Activated CD8-positive, alpha-beta memory T cell treated with anti-CD3 and anti-CD28 coated beads, Interleukin-2, amount 10 ng/mL, durations not matched to agents 7 days and 5 days (primary cell): ENCODE data around the gene CCNA2. TPM values are rescaled to one million over a fixed set of nuclear protein-coding genes. Genes with fewer than 3 reads are reported as not detected.

Experiments
- ATAC-seq: fragments of 150-1000 bp; cut with Tn5 transposase; one replicate; pipeline ENCODE4 v1.10.0; 2021; ENCODE audit warnings: moderate library complexity
- CTCF ChIA-PET: fragments of 350-600 bp; sonication (Branson Sonifier 250); formaldehyde crosslinking; loops from one replicate; lab custom pipeline; 2021; ENCODE audit warnings: antibody characterized with exemption; lab: Charles Lee
- DNase-seq: peaks from one replicate; pipeline ENCODE4 v3.0.0-alpha.2; 2020
- H3K27ac Mint-ChIP-seq: one replicate; pipeline ENCODE4 v1.8.0; 2021; ENCODE audit warnings: mild to moderate bottlenecking, mixed read lengths
- H3K27me3 Mint-ChIP-seq: one replicate; pipeline ENCODE4 v1.8.0; 2021; ENCODE audit warnings: mixed read lengths
- H3K36me3 Mint-ChIP-seq: one replicate; pipeline ENCODE4 v1.8.0; 2021; ENCODE audit warnings: mild to moderate bottlenecking, mixed read lengths
- H3K4me1 Mint-ChIP-seq: one replicate; pipeline ENCODE4 v1.8.0; 2021; ENCODE audit warnings: mixed read lengths
- H3K4me3 Mint-ChIP-seq: one replicate; pipeline ENCODE4 v1.8.0; 2021; ENCODE audit warnings: mild to moderate bottlenecking, moderate library complexity, mixed read lengths
- H3K9me3 Mint-ChIP-seq: one replicate; pipeline ENCODE4 v1.8.0; 2022; ENCODE audit warnings: low read depth, mixed read lengths
- total RNA-seq, 2 experiments: library from RNA; stranded (reverse); gene quantifications; one replicate each; pipeline ENCODE4 v1.2.3, GENCODE V29; 2021

Gene CCNA2
- total RNA-seq = 100 to 1,000 TPM; 125 to 129 TPM

DNA sequence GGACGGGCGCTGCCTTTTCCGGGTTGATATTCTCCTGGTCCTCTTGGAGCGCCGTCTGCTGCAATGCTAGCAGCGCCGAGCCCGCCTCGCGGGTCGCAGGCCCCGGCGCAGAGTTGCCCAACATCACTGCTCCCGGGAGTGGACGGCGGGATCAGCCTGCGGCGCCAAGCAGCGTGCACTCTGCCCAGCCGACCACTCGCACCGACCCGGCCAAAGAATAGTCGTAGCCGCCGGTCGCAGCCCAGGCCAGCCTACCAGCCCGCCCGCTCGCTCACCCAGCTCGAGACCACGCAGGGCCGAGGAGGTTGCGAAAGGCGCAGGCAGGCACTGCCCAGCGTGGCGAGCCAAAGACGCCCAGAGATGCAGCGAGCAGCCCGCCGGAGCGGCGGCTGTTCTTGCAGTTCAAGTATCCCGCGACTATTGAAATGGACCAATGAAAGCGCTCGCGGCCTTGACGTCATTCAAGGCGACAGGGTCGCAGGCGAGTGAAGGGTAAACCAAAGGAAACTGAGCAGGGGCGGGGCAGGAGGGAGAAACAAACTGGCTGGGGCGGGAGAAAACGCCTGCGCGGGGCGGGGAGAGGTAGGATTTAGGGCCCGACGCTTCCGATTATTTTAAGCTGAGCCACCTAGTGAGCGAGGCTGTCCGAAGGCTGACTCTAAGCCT is at the start of gene CCNA2:
Gene CCNA2, minus strand, starts transcription at position 379 of the 666 bp plus-strand sequence. Its CDS starts 255 bp downstream, at position 124.
- H3K27me3 Mint-ChIP-seq = no peaks in the 10 kb centered on the region
- peak within 1 kb of the TSS; percentile 99 for H3K27ac Mint-ChIP-seq
- DNase-seq (peak; percentile 99), ATAC-seq (peak; percentile 95)
- peaks cover 34% of the 10 kb centered on the region for H3K4me1 Mint-ChIP-seq
- H3K36me3 Mint-ChIP-seq = peaks cover 44% of the 10 kb centered on the region
- CTCF ChIA-PET = interaction anchor here (1.0 to 2.9 kb wide), 6 partner anchors 12 to 117 kb away, joined by 3 to 10 read pairs (median 4); partner anchors contain the start of gene BBS7
- H3K4me3 Mint-ChIP-seq = peak within 1 kb of the TSS; percentile 99
- H3K9me3 Mint-ChIP-seq = no peaks in the 10 kb centered on the region

DNA sequence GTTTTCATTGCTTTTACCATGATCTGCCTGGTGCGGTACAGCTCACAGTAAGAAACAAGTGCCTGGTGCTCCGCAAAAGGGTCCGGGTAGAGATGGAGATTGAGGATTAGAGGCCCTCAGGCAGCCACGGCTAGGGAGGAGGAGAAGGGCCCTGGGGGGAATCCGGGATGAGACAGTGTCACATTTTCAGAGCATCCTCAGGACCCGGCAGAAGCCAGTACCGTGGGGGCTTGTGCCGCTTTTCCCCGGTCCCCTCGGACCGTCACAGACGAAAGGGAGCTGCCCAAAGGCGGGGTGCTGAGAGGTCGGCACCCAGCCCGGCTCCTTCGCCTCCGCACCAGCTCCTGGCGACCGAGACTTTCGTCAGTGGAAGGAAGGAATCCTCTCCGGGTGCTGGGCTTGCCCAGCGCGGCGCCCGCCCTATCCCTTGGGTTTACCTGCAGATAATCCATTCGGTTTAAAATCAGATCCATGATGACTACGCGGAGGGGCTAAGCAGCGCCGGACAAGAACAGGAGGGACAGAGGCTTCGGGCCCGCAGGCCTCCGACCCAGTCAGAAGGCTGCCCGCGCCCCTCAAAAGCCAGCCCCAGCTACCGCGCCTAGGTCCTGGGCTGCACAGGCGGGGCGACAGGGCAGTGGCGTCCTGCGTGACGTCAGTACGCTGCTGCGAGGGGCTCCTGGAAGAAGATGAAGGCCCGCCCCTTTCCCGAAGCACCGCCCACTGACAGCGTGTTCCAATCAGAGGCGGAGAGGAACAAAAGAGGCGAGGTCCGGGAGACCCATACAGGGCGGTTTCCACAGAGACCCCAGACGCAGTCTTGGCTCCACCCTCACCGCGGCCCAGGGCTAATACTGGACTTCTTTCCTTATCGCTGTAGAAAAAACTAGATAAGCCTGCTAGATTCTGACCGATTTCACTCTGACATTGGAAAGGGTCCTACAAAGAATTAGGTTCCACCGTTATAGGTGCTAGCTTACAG is 46.4 kb upstream of the CCNA2 start, which contains the start of gene BBS7:
Gene BBS7, minus strand, starts transcription at position 634 of the 982 bp plus-strand sequence. Its CDS starts 161 bp downstream, at position 473.
- Mint-ChIP-seq H3K4me1 (peaks cover 21% of the 10 kb centered on the region), H3K4me3 (peak within 1 kb of the TSS; percentile 91), H3K27ac (peak within 1 kb of the TSS; percentile 93), H3K9me3 (no peaks in the 10 kb centered on the region), H3K27me3 (peaks cover 23% of the 10 kb centered on the region), H3K36me3 (peaks cover 21% of the 10 kb centered on the region)
- ATAC-seq (peak; percentile 99), DNase-seq (peak; percentile 99)
- CTCF ChIA-PET = interaction anchor here (0.7 to 2.0 kb wide), 4 partner anchors 31 to 708 kb away, joined by 3 to 7 read pairs (median 5); partner anchors contain the start of gene CCNA2

DNA sequence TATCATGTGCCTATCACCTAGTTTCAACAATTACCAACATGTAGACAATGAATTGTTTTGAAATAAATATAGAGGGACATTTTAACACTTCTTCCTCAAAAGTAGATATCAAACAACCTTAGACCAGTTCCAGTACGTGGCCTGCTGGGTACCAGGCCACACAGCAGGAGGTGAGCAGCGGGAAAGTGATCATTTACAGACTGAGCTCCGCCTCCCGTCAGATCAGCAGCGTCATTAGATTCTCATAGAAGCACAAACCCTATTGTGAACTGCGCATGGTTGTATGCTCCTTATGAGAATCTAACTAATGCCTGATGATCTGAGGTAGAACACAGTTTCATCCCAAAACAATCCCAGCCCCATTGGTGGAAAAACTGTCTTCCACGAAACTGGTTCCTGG is 40.1 kb upstream of the CCNA2 start:
- DNase-seq (no peak), ATAC-seq (no peak)
- no peak overlapping the region for H3K27ac Mint-ChIP-seq
- peaks cover 29% of the 10 kb centered on the region for H3K36me3 Mint-ChIP-seq
- no peaks in the 10 kb centered on the region for H3K9me3 Mint-ChIP-seq
- no peaks in the 10 kb centered on the region for H3K27me3 Mint-ChIP-seq
- CTCF ChIA-PET = no interaction called here
- H3K4me1 Mint-ChIP-seq = peaks cover 6% of the 10 kb centered on the region
- no peak overlapping the region for H3K4me3 Mint-ChIP-seq

DNA sequence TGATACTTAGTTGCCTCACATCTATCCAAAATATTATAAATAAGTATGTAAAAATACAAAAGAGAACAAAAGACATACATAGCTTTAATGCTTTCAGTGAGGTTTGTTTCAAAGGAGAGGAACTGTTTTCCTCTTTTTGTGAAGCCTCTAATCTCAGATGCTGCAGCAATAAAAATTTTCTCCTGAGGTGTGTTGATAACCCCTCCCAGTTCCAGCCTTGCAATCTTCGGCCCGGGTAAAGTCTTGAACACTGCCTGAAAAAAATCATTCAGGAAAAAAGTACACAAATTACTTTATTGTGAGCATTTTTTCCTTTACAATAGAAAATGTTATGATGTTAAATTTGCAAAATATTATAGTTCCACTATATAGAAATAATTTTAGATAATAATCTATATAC is 37.7 kb upstream of the CCNA2 start:
- no peaks in the 10 kb centered on the region for H3K9me3 Mint-ChIP-seq
- no peak for ATAC-seq

DNA sequence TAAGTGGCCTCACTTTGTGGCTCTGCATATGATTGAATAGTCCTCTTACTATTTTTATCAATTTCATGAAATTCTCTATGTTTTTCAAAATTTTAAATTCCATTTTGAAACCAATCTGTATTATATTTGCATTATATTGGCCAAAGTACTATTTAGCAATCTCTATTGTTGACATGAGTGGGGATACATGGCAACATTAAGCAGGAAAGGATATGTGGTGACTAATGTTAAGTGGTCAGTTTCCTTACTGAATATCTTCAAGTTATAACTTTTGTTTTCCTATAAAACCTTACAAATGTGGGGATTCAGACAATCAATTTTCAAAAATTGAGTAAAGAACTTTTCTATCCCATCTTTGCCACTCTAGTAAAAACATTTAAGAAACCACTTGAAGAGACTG is 36.4 kb upstream of the CCNA2 start:
- CTCF ChIA-PET = no interaction called here
- no peak overlapping the region for H3K4me3 Mint-ChIP-seq
- no peaks in the 10 kb centered on the region for H3K27me3 Mint-ChIP-seq
- peaks cover 4% of the 10 kb centered on the region for H3K4me1 Mint-ChIP-seq
- no peak for DNase-seq
- H3K36me3 Mint-ChIP-seq = peaks cover 19% of the 10 kb centered on the region
- H3K9me3 Mint-ChIP-seq = no peaks in the 10 kb centered on the region
- no peak overlapping the region for H3K27ac Mint-ChIP-seq
- ATAC-seq = no peak

More for the DNA sequence above, 37.7 kb upstream of the CCNA2 start:
- DNase-seq = no peak
- peaks cover 4% of the 10 kb centered on the region for H3K4me1 Mint-ChIP-seq
- no peaks in the 10 kb centered on the region for H3K27me3 Mint-ChIP-seq
- H3K4me3 Mint-ChIP-seq = no peak overlapping the region
- peaks cover 25% of the 10 kb centered on the region for H3K36me3 Mint-ChIP-seq
- CTCF ChIA-PET = no interaction called here
- no peak overlapping the region for H3K27ac Mint-ChIP-seq

DNA sequence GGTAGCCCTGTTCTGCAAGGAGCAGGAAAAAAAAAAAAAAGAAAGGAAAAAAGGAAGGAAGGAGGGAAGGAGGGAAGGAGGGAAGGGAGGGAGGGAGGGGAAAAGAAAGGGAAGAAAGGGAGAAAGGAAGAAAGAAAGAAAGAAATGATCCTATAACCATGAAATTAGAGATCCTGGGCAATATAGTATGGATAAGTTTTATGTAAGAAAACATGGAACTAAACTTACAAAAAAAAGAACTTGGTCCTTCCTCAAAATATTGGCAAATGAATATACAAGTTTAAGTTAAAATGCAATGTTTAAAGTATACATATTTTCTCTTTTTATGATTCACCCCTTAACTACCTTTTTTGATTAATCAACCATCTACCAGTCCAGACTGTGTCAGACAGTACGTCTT is 27.7 kb upstream of the CCNA2 start:
- H3K36me3 Mint-ChIP-seq = peaks cover 16% of the 10 kb centered on the region
- H3K27me3 Mint-ChIP-seq = no peaks in the 10 kb centered on the region
- no peak overlapping the region for H3K27ac Mint-ChIP-seq
- H3K9me3 Mint-ChIP-seq = no peaks in the 10 kb centered on the region
- peaks cover 9% of the 10 kb centered on the region for H3K4me1 Mint-ChIP-seq
- CTCF ChIA-PET = no interaction called here
- ATAC-seq = no peak
- H3K4me3 Mint-ChIP-seq = no peak overlapping the region
- DNase-seq = no peak

DNA sequence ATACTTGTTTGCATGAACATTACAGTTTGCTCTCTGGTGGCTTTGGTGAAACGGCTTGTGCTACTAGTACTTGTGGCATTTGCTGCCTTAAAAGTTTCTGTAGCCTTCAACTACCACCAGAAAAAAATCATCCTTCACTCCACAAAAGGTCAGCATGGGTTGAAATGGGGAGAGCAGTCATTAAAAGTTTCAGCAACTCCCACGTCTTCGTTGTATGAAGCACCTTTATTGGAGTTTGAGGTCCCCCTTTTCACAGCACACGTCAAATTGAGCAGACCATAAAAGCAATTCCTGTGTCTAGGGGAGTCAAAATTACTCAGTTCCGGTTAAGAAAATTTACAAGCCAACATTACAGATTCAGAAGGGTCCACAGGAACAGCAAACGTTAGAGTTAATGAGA is 23.0 kb upstream of the CCNA2 start:
- H3K4me1 Mint-ChIP-seq = peaks cover 15% of the 10 kb centered on the region
- DNase-seq (no peak), ATAC-seq (peak; percentile 76)
- H3K4me3 Mint-ChIP-seq = no peak overlapping the region
- no peaks in the 10 kb centered on the region for H3K9me3 Mint-ChIP-seq
- CTCF ChIA-PET = no interaction called here
- H3K36me3 Mint-ChIP-seq = peaks cover 29% of the 10 kb centered on the region
- peak overlapping the region; percentile 74 for H3K27ac Mint-ChIP-seq
- H3K27me3 Mint-ChIP-seq = no peaks in the 10 kb centered on the region

DNA sequence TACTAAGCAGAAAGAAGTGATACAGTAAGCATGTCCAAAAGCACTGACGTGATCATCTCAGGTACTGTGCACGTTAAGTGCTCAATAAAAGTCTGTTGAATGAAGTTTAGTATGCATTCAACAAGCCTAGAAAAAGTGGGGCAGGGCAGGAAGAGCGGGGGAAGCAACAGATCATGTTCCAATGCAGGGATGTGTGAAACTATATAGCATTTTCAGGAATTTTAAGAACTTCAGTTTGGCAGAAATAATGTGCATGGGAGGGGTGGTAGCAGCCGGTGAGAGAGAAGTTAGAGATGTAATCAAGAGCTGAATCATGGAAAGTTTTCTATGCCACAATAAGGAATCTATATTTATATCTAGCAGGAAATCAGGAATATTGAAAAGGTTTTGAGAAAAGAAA is 19.2 kb upstream of the CCNA2 start:
- no peak for DNase-seq
- no peak for ATAC-seq
- peaks cover 3% of the 10 kb centered on the region for H3K9me3 Mint-ChIP-seq
- no peak overlapping the region for H3K27ac Mint-ChIP-seq
- peaks cover 36% of the 10 kb centered on the region for H3K36me3 Mint-ChIP-seq
- H3K27me3 Mint-ChIP-seq = no peaks in the 10 kb centered on the region
- no peak overlapping the region for H3K4me3 Mint-ChIP-seq
- H3K4me1 Mint-ChIP-seq = peaks cover 15% of the 10 kb centered on the region
- CTCF ChIA-PET = no interaction called here

DNA sequence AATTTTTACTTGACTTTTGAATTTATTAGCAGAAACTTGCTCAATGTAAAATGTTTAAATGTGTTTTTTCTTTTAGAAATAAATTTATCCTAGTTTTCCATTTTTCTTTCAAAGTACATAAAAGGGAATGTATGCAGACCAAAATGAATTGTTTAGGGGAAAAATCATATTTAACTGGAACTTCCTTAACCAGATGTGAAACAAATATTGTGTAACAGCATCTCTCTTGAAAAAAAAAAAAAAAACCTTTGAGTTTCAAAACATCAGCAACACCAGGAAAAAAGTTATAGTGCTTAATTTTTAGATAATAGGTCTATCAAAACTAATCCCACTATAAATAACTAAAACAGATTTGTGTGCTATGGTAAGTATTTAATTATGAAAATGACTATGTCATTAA is 14.5 kb upstream of the CCNA2 start:
- no peak overlapping the region for H3K4me3 Mint-ChIP-seq
- ATAC-seq = no peak
- CTCF ChIA-PET = no interaction called here

DNA sequence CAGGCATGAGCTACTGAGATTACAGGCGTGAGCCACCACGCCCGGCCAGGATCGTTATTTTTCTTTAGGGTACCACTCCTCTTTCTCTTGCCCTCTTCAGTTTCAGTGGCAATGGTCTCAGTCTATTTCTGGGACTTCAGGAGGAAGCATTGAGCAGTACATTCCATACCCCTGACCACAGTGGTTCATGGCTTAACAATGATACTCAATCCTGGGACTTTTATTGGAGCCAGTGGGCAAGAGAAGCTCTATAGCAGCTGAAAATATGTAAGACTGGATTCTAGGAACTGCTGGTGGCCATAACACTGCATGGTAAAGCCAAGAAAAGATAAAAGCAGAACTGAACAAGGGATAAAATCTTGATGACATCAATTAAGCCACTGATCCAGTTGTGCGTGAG is 5.8 kb upstream of the CCNA2 start:
- H3K27ac Mint-ChIP-seq = no peak overlapping the region
- no peaks in the 10 kb centered on the region for H3K9me3 Mint-ChIP-seq
- H3K4me1 Mint-ChIP-seq = peaks cover 2% of the 10 kb centered on the region
- H3K27me3 Mint-ChIP-seq = no peaks in the 10 kb centered on the region
- H3K36me3 Mint-ChIP-seq = peaks cover 11% of the 10 kb centered on the region
- DNase-seq = no peak
- CTCF ChIA-PET = no interaction called here
- H3K4me3 Mint-ChIP-seq = no peak overlapping the region
- ATAC-seq = no peak

More for the DNA sequence above, 14.5 kb upstream of the CCNA2 start:
- H3K27me3 Mint-ChIP-seq = no peaks in the 10 kb centered on the region
- peaks cover 28% of the 10 kb centered on the region for H3K36me3 Mint-ChIP-seq
- H3K9me3 Mint-ChIP-seq = peaks cover 3% of the 10 kb centered on the region
- H3K4me1 Mint-ChIP-seq = no peaks in the 10 kb centered on the region
- DNase-seq = no peak
- H3K27ac Mint-ChIP-seq = no peak overlapping the region

DNA sequence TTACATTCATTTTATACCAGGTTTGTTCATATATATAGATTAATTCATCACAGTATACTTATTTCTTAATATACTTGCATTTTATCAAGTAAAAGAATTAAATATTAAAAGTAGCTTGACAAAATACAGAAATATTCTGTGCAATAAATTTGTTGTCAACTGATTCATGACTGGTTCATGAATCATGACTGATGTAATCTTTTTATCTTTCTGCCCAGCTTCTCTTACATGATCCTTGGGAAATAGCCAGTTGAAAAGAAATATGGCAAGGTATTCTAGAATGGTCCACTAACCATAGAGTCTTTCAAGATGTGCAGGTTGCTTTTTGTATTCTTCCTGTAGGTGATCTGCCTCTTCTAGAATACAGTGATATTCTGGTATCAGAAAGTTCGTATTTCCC is 4.2 kb upstream of the CCNA2 start:
- CTCF ChIA-PET = interaction anchor here (0.6 kb wide), 1 partner anchor 49 kb away, joined by 3 read pairs; no protein-coding TSS in a partner anchor
- H3K27me3 Mint-ChIP-seq = no peaks in the 10 kb centered on the region

DNA sequence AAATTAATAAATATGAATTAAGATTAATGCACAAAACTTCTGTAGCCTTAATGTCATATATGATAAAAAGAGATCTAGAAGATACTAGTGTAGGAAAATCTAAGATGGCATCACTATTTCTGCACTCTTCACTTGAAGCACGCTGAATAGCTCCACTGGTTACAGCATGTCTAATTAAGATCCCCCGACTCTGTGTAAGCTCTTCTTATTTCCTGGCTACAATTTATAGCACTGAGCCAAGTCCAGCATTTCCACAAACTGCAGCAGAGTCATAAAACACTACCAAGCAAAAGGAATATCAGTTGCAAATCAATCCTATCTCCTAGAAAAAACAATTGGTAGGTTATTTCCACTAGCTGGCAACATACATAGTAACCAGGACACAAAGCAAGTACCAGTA is 1.3 kb upstream of the CCNA2 start:
- no peak for ATAC-seq
- no peak overlapping the region for H3K27ac Mint-ChIP-seq
- DNase-seq = no peak
- no peaks in the 10 kb centered on the region for H3K27me3 Mint-ChIP-seq
- peaks cover 24% of the 10 kb centered on the region for H3K4me1 Mint-ChIP-seq
- no peaks in the 10 kb centered on the region for H3K9me3 Mint-ChIP-seq
- CTCF ChIA-PET = interaction anchor here (0.6 to 1.7 kb wide), 6 partner anchors 9 to 118 kb away, joined by 3 to 7 read pairs (median 3); partner anchors contain the start of gene BBS7
- H3K36me3 Mint-ChIP-seq = peaks cover 33% of the 10 kb centered on the region
- no peak overlapping the region for H3K4me3 Mint-ChIP-seq

More for the DNA sequence above, 4.2 kb upstream of the CCNA2 start:
- Mint-ChIP-seq H3K27ac (no peak overlapping the region), H3K36me3 (peaks cover 12% of the 10 kb centered on the region), H3K4me1 (peaks cover 2% of the 10 kb centered on the region), H3K4me3 (no peak overlapping the region), H3K9me3 (no peaks in the 10 kb centered on the region)
- DNase-seq (no peak), ATAC-seq (no peak)

DNA sequence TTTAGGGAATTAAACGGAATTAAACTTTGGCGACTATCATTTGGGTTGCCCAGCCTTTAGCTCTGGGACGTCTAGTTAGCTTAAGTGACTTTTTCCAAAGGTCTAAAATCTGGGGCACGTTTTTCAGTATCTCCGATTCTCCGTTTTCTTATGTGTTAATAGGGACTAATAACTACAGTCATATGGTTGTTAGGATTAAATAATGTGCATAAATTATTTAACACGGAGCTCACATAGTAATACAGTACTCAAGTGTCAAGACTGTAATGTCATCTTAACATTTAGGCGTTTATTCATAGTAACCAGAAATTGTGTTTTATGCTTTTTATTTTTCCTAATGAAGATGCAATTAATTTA is 466 bp upstream of the CCNA2 start:
- Mint-ChIP-seq H3K4me1 (peaks cover 29% of the 10 kb centered on the region), H3K27me3 (no peaks in the 10 kb centered on the region), H3K36me3 (peaks cover 39% of the 10 kb centered on the region), H3K27ac (peak overlapping the region; percentile 99), H3K9me3 (no peaks in the 10 kb centered on the region), H3K4me3 (peak overlapping the region; percentile 99)
- ATAC-seq (no peak), DNase-seq (no peak)
- CTCF ChIA-PET = interaction anchor here (1.0 to 1.7 kb wide), 6 partner anchors 10 to 117 kb away, joined by 3 to 7 read pairs (median 3); partner anchors contain the start of gene BBS7
